ENCODE measurements around the gene SP1. TPM values are rescaled to one million over a fixed set of nuclear protein-coding genes. Genes with fewer than 3 reads are reported as not detected.

The SP1 gene
- total RNA-seq, 1 experiment from 2014 or later: 83.3 TPM

GRCh38 chr12:53459097-53459496, 79.1 kb downstream of the SP1 start:
- H3K36me3 ChIP-seq (ENCODE audit: control insufficient read depth, insufficient read depth, low read length): peaks cover 18% of the 10 kb centered on the region
- peaks cover 100% of the 10 kb centered on the region for H3K36me3 Mint-ChIP-seq (ENCODE audit: insufficient read depth, unreplicated experiment)
- peaks cover 31% of the 10 kb centered on the region for H3K4me1 Mint-ChIP-seq (ENCODE audit: low read depth, unreplicated experiment)
- no peaks in the 10 kb centered on the region for H3K9me3 ChIP-seq
- H3K27ac Mint-ChIP-seq (ENCODE audit: unreplicated experiment): no peak overlapping the region
- H3K4me1 ChIP-seq: peaks cover 8% of the 10 kb centered on the region; the same call in 1 of the 2 replicates
- ChIA-PET POLR2A (interaction anchor here (0.7 kb wide), 1 partner anchor 138 kb away, joined by 5 read pairs; the partner anchor contains the start of gene AAAS), CTCF (no interaction called here)
- no peak for TF ChIP-seq CTCF (IDR thresholded peaks at IDR 0.05; ENCODE audit: insufficient read depth in 1 of 2, low read depth in 1 of 2, low read length in 1 of 2, severe bottlenecking in 1 of 2, unreplicated experiment in 1 of 2)
- H3K4me3 Mint-ChIP-seq (ENCODE audit: unreplicated experiment): no peak overlapping the region
- H3K9me3 Mint-ChIP-seq (ENCODE audit: unreplicated experiment): no peaks in the 10 kb centered on the region
- H3K4me3 ChIP-seq (ENCODE audit: low read depth, low read length): no peak overlapping the region
- no peaks in the 10 kb centered on the region for H3K27me3 ChIP-seq (replicated peaks; ENCODE audit: control insufficient read depth, insufficient read depth, low read length)
- H3K27me3 Mint-ChIP-seq (ENCODE audit: insufficient read depth, unreplicated experiment): no peaks in the 10 kb centered on the region
- intact Hi-C loops (cut with micrococcal nuclease; ENCODE audit: unreplicated experiment): no loop called here
- no peak for DNase-seq
- no TSS peak for BruUV-seq (replicated peaks)

- peaks cover 18% of the 10 kb centered on the region for H3K36me3 ChIP-seq (ENCODE audit: control insufficient read depth, insufficient read depth, low read length)
- H3K4me3 ChIP-seq (ENCODE audit: low read depth, low read length): no peak overlapping the region
- no TSS peak for BruUV-seq (replicated peaks)
- no peaks in the 10 kb centered on the region for H3K9me3 Mint-ChIP-seq (ENCODE audit: unreplicated experiment)
- H3K27me3 Mint-ChIP-seq (ENCODE audit: insufficient read depth, unreplicated experiment): no peaks in the 10 kb centered on the region
- H3K4me1 Mint-ChIP-seq (ENCODE audit: low read depth, unreplicated experiment): peaks cover 20% of the 10 kb centered on the region
- TF ChIP-seq CTCF (IDR thresholded peaks at IDR 0.05; ENCODE audit: insufficient read depth in 1 of 2, low read depth in 1 of 2, low read length in 1 of 2, severe bottlenecking in 1 of 2, unreplicated experiment in 1 of 2): no peak
- no peaks in the 10 kb centered on the region for H3K27me3 ChIP-seq (replicated peaks; ENCODE audit: control insufficient read depth, insufficient read depth, low read length)
- CTCF ChIA-PET: no interaction called here
- peaks cover 100% of the 10 kb centered on the region for H3K36me3 Mint-ChIP-seq (ENCODE audit: insufficient read depth, unreplicated experiment)
- no peaks in the 10 kb centered on the region for H3K4me1 ChIP-seq
- no peak for DNase-seq
- POLR2A ChIA-PET: no interaction called here
- intact Hi-C loops (cut with micrococcal nuclease; ENCODE audit: unreplicated experiment): no loop called here
- H3K9me3 ChIP-seq: no peaks in the 10 kb centered on the region
- H3K27ac Mint-ChIP-seq (ENCODE audit: unreplicated experiment): no peak overlapping the region
- H3K4me3 Mint-ChIP-seq (ENCODE audit: unreplicated experiment): no peak overlapping the region
Observed at GRCh38 chr12:53461059-53461458, 81.1 kb downstream of the SP1 start.

- POLR2A ChIA-PET: no interaction called here
- intact Hi-C loops (cut with micrococcal nuclease; ENCODE audit: unreplicated experiment): no loop called here
- no peak for TF ChIP-seq CTCF (IDR thresholded peaks at IDR 0.05; ENCODE audit: insufficient read depth in 1 of 2, low read depth in 1 of 2, low read length in 1 of 2, severe bottlenecking in 1 of 2, unreplicated experiment in 1 of 2)
- Mint-ChIP-seq H3K4me1 (ENCODE audit: low read depth, unreplicated experiment) (peaks cover 20% of the 10 kb centered on the region), H3K27ac (ENCODE audit: unreplicated experiment) (no peak overlapping the region), H3K36me3 (ENCODE audit: insufficient read depth, unreplicated experiment) (peaks cover 100% of the 10 kb centered on the region), H3K4me3 (ENCODE audit: unreplicated experiment) (no peak overlapping the region), H3K9me3 (ENCODE audit: unreplicated experiment) (no peaks in the 10 kb centered on the region), H3K27me3 (ENCODE audit: insufficient read depth, unreplicated experiment) (no peaks in the 10 kb centered on the region)
- Histone ChIP-seq H3K4me1 (no peaks in the 10 kb centered on the region), H3K9me3 (no peaks in the 10 kb centered on the region), H3K4me3 (ENCODE audit: low read depth, low read length) (no peak overlapping the region), H3K27me3 (replicated peaks; ENCODE audit: control insufficient read depth, insufficient read depth, low read length) (no peaks in the 10 kb centered on the region), H3K36me3 (ENCODE audit: control insufficient read depth, insufficient read depth, low read length) (peaks cover 16% of the 10 kb centered on the region)
- CTCF ChIA-PET: no interaction called here
- no TSS peak for BruUV-seq (replicated peaks)
- no peak for DNase-seq
Observed at GRCh38 chr12:53461591-53461990, 81.6 kb downstream of the SP1 start.
